Mesendoderm (in vitro differentiated cells): ENCODE data around the gene TAB2.
A peak's percentile ranks its signal among the peaks of the same experiment; 100 is the strongest.

ENCODE experiments used
- DNase-seq: peaks from one replicate; pipeline ENCODE4 v3.0.0; 2013
- H2AK5ac ChIP-seq: 2 replicates; pipeline ENCODE4 v1.6.1; 2013; ENCODE audit warnings: low read length, inconsistent platforms
- H2BK120ac ChIP-seq: 2 replicates; pipeline ENCODE4 v1.6.1; 2013; ENCODE audit warnings: low read depth, mild to moderate bottlenecking, low read length, moderate library complexity, mixed read lengths
- H2BK15ac ChIP-seq: replicated peaks from 2 replicates; pipeline ENCODE4 v1.6.1; 2013; ENCODE audit warnings: low read depth, mild to moderate bottlenecking, moderate library complexity
- H2BK5ac ChIP-seq: 2 replicates; pipeline ENCODE4 v1.6.1; 2013; ENCODE audit warnings: low read length, inconsistent platforms
- H3K18ac ChIP-seq: 2 replicates; pipeline ENCODE4 v1.6.1; 2013; ENCODE audit warnings: mild to moderate bottlenecking, low read length, mixed read lengths
- H3K23ac ChIP-seq: one replicate; pipeline ENCODE4 v1.6.1; 2013; ENCODE audit warnings: low read length
- H3K27ac ChIP-seq: 2 replicates; pipeline ENCODE4 v1.5.1; 2013; ENCODE audit warnings: low read depth, mild to moderate bottlenecking, inconsistent platforms, low read length, moderate library complexity
- H3K27me3 ChIP-seq: 2 replicates; pipeline ENCODE4 v1.6.1; 2013; ENCODE audit warnings: low read length, control low read depth, mild to moderate bottlenecking, inconsistent platforms; ENCODE audit not compliant: insufficient read depth, poor library complexity
- H3K36me3 ChIP-seq: 2 replicates; pipeline ENCODE4 v1.6.1; 2013; ENCODE audit warnings: low read length, inconsistent platforms; ENCODE audit not compliant: control insufficient read depth, insufficient read depth
- H3K4ac ChIP-seq: one replicate; pipeline ENCODE4 v1.6.1; 2013; ENCODE audit warnings: low read depth, mild to moderate bottlenecking, low read length, moderate library complexity
- H3K4me1 ChIP-seq: 2 replicates; pipeline ENCODE4 v1.6.1; 2013; ENCODE audit warnings: low read depth, low read length, inconsistent platforms; ENCODE audit not compliant: control insufficient read depth
- H3K4me2 ChIP-seq: 2 replicates; pipeline ENCODE4 v1.6.1; 2013; ENCODE audit warnings: low read length
- H3K4me3 ChIP-seq: 2 replicates; pipeline ENCODE4 v1.5.1; 2013; ENCODE audit warnings: mild to moderate bottlenecking, low read length
- H3K56ac ChIP-seq: one replicate; pipeline ENCODE4 v1.6.1; 2013; ENCODE audit warnings: low read length
- H3K79me1 ChIP-seq: 2 replicates; pipeline ENCODE4 v1.6.1; 2013; ENCODE audit warnings: low read length, inconsistent platforms
- H3K79me2 ChIP-seq: 2 replicates; pipeline ENCODE4 v1.6.1; 2013; ENCODE audit warnings: mild to moderate bottlenecking, low read length; ENCODE audit not compliant: control insufficient read depth, insufficient read depth
- H3K9ac ChIP-seq: 2 replicates; pipeline ENCODE4 v1.6.1; 2013; ENCODE audit warnings: low read length, inconsistent platforms
- H4K5ac ChIP-seq: one replicate; pipeline ENCODE4 v1.6.1; 2013; ENCODE audit warnings: low read length
- H4K8ac ChIP-seq: one replicate; pipeline ENCODE4 v1.6.1; 2013; ENCODE audit warnings: low read depth, mild to moderate bottlenecking, control low read depth, low read length, moderate library complexity
- WGBS: extraction: QIAGEN DNeasy Blood & Tissue Kit; methylation state at CpG from one replicate; pipeline ENCODE4 v1.1.7; 2013; ENCODE audit warnings: low lambda C conversion rate, missing lambda C conversion rate; ENCODE audit not compliant: insufficient coverage; ENCODE audit errors: extremely low coverage; 5-methylcytosine and 5-hydroxymethylcytosine counted together

Gene TAB2

GRCh38 chr6:149325648-149326236 is 8.2 kb downstream of the TAB2 start:
- no CpG with 5 or more reads among the region's 3 CpGs for WGBS
- Histone ChIP-seq H3K36me3 (no peaks in the 10 kb centered on the region), H2AK5ac (no peak overlapping the region), H2BK120ac (no peak overlapping the region), H4K5ac (no peak overlapping the region), H3K56ac (no peak overlapping the region), H2BK5ac (no peak overlapping the region), H3K27ac (no peak overlapping the region), H4K8ac (no peak overlapping the region), H3K4ac (no peak overlapping the region), H3K18ac (no peak overlapping the region), H2BK15ac (no peak overlapping the region), H3K4me1 (peaks cover 8% of the 10 kb centered on the region), H3K79me1 (no peaks in the 10 kb centered on the region), H3K23ac (no peak overlapping the region), H3K79me2 (peaks cover 67% of the 10 kb centered on the region), H3K9ac (no peak overlapping the region), H3K4me3 (no peak overlapping the region), H3K27me3 (no peaks in the 10 kb centered on the region), H3K4me2 (no peak overlapping the region)
- DNase-seq: no peak

- DNase-seq: no peak
- no peak overlapping the region for H2BK120ac ChIP-seq
- H3K36me3 ChIP-seq: no peaks in the 10 kb centered on the region
- H3K4me1 ChIP-seq: peaks cover 8% of the 10 kb centered on the region
- no peaks in the 10 kb centered on the region for H3K27me3 ChIP-seq
- H4K8ac ChIP-seq: no peak overlapping the region
- no peak overlapping the region for H3K18ac ChIP-seq
- no peak overlapping the region for H4K5ac ChIP-seq
- no peaks in the 10 kb centered on the region for H3K79me1 ChIP-seq
- WGBS: no CpG with 5 or more reads among the region's 2 CpGs
- H3K9ac ChIP-seq: no peak overlapping the region
- no peak overlapping the region for H3K4me2 ChIP-seq
- H2BK15ac ChIP-seq: no peak overlapping the region
- no peak overlapping the region for H3K56ac ChIP-seq
- peaks cover 69% of the 10 kb centered on the region for H3K79me2 ChIP-seq
- no peak overlapping the region for H3K4ac ChIP-seq
- no peak overlapping the region for H3K23ac ChIP-seq
- H3K27ac ChIP-seq: no peak overlapping the region
- no peak overlapping the region for H3K4me3 ChIP-seq
- no peak overlapping the region for H2BK5ac ChIP-seq
- no peak overlapping the region for H2AK5ac ChIP-seq
These were observed 10.1 kb downstream of the TAB2 start for GRCh38 chr6:149327638-149328037.

GRCh38 chr6:149328083-149328482 is 10.6 kb downstream of the TAB2 start:
- no CpG with 5 or more reads among the region's 4 CpGs for WGBS
- H3K4ac ChIP-seq: no peak overlapping the region

GRCh38 chr6:149329529-149329928 is 12.0 kb downstream of the TAB2 start:
- no CpG with 5 or more reads among the region's 1 CpG for WGBS
- no peaks in the 10 kb centered on the region for H3K36me3 ChIP-seq

More at GRCh38 chr6:149328083-149328482, 10.6 kb downstream of the TAB2 start:
- DNase-seq: no peak
- H4K8ac ChIP-seq: no peak overlapping the region
- peaks cover under 1% of the 10 kb centered on the region for H3K79me1 ChIP-seq
- no peak overlapping the region for H3K18ac ChIP-seq
- H2AK5ac ChIP-seq: no peak overlapping the region
- H4K5ac ChIP-seq: no peak overlapping the region
- no peaks in the 10 kb centered on the region for H3K27me3 ChIP-seq
- no peak overlapping the region for H2BK120ac ChIP-seq
- no peak overlapping the region for H3K4me3 ChIP-seq
- H3K56ac ChIP-seq: no peak overlapping the region
- H2BK5ac ChIP-seq: no peak overlapping the region
- no peak overlapping the region for H3K27ac ChIP-seq
- H3K36me3 ChIP-seq: no peaks in the 10 kb centered on the region
- no peak overlapping the region for H3K23ac ChIP-seq
- H3K4me2 ChIP-seq: no peak overlapping the region
- H2BK15ac ChIP-seq: no peak overlapping the region
- peaks cover 71% of the 10 kb centered on the region for H3K79me2 ChIP-seq
- H3K9ac ChIP-seq: no peak overlapping the region
- peaks cover 8% of the 10 kb centered on the region for H3K4me1 ChIP-seq

GRCh38 chr6:149330133-149330532 is 12.6 kb downstream of the TAB2 start:
- Histone ChIP-seq H3K4ac (no peak overlapping the region), H2BK120ac (no peak overlapping the region), H3K23ac (no peak overlapping the region), H2AK5ac (no peak overlapping the region), H3K36me3 (no peaks in the 10 kb centered on the region), H3K4me3 (no peak overlapping the region), H4K8ac (no peak overlapping the region), H2BK15ac (no peak overlapping the region), H3K79me2 (peaks cover 76% of the 10 kb centered on the region), H3K56ac (no peak overlapping the region), H3K27ac (no peak overlapping the region), H4K5ac (no peak overlapping the region), H3K18ac (no peak overlapping the region), H3K4me1 (peaks cover 8% of the 10 kb centered on the region), H3K27me3 (no peaks in the 10 kb centered on the region), H3K9ac (no peak overlapping the region), H3K4me2 (no peak overlapping the region), H3K79me1 (peaks cover 5% of the 10 kb centered on the region), H2BK5ac (no peak overlapping the region)
- no CpG with 5 or more reads among the region's 2 CpGs for WGBS
- DNase-seq: no peak

More at GRCh38 chr6:149329529-149329928, 12.0 kb downstream of the TAB2 start:
- Histone ChIP-seq H4K8ac (peak overlapping the region; percentile 13), H3K9ac (no peak overlapping the region), H3K4ac (no peak overlapping the region), H3K79me2 (peaks cover 76% of the 10 kb centered on the region), H4K5ac (no peak overlapping the region), H3K4me2 (no peak overlapping the region), H2BK15ac (no peak overlapping the region), H3K27ac (no peak overlapping the region), H3K27me3 (no peaks in the 10 kb centered on the region), H3K56ac (no peak overlapping the region), H2BK120ac (no peak overlapping the region), H3K4me1 (peaks cover 8% of the 10 kb centered on the region), H3K4me3 (no peak overlapping the region), H3K79me1 (peaks cover 5% of the 10 kb centered on the region), H3K23ac (no peak overlapping the region), H2BK5ac (no peak overlapping the region), H3K18ac (no peak overlapping the region), H2AK5ac (no peak overlapping the region)
- DNase-seq: peak; percentile 51
